ENCODE data around the gene CRLF1. TPM values are rescaled to one million over a fixed set of nuclear protein-coding genes. Genes with fewer than 3 reads are reported as not detected.
A peak's percentile ranks its signal among the peaks of the same experiment; 100 is the strongest.

CRLF1 gene
- total and polyA plus RNA-seq, 12 donors, result 0.44 to 111 (median 21.3) TPM

GRCh38 chr19:18599485-18599884 is 7.1 kb downstream of the CRLF1 start:
- intact Hi-C loops (cut with DNase I), result loop anchor here in 1 of 2 donors (10.0 kb wide), 2 partner anchors 145 to 245 kb away; no protein-coding TSS in a partner anchor
- WGBS, 4 donors, result 83 to 88% (median 85%) methylated on average over 3 to 20 of the region's 20 CpGs
- no peak for TF ChIP-seq POLR2A (IDR thresholded peaks at IDR 0.05)
- TF ChIP-seq CTCF (IDR thresholded peaks at IDR 0.05), result no peak
- DNase-seq, result no peak
- Histone ChIP-seq H3K4me1 (replicated peaks in 1 of 2) (peaks cover 0 to 13% of the 10 kb centered on the region in 2 donors), H3K27me3 (peaks cover 13% of the 10 kb centered on the region), H3K9me3 (replicated peaks in 1 of 3) (no peaks in the 10 kb centered on the region), H3K4me3 (no peak overlapping the region), H3K27ac (no peak overlapping the region), H3K36me3 (replicated peaks in 1 of 2) (no peaks in the 10 kb centered on the region)

- TF ChIP-seq CTCF (IDR thresholded peaks at IDR 0.05) (no peak), POLR2A (IDR thresholded peaks at IDR 0.05) (no peak)
- H3K36me3 ChIP-seq (replicated peaks in 1 of 2), result no peaks in the 10 kb centered on the region
- H3K9me3 ChIP-seq (replicated peaks in 1 of 3), result no peaks in the 10 kb centered on the region
- DNase-seq, result no peak
- H3K4me1 ChIP-seq (replicated peaks in 1 of 2), result peaks cover 0 to 23% of the 10 kb centered on the region in 2 donors
- no peak overlapping the region for H3K27ac ChIP-seq
- H3K4me3 ChIP-seq, result no peak overlapping the region
- intact Hi-C loops (cut with DNase I), result loop anchor here in 1 of 2 donors (10.0 kb wide), 2 partner anchors 143 to 247 kb away; no protein-coding TSS in a partner anchor
- no peaks in the 10 kb centered on the region for H3K27me3 ChIP-seq
- WGBS, 4 donors, result 41 to 78% (median 48%) methylated on average over 8 to 25 of the region's 25 CpGs
Observed at GRCh38 chr19:18597809-18598660, 8.6 kb downstream of the CRLF1 start.

GRCh38 chr19:18596752-18597157 is 9.8 kb downstream of the CRLF1 start:
- Histone ChIP-seq H3K4me1 (replicated peaks in 1 of 2) (peaks cover 0 to 23% of the 10 kb centered on the region in 2 donors), H3K27ac (peak overlapping the region in 1 of 5 donors; percentile 29), H3K36me3 (replicated peaks in 1 of 2) (no peaks in the 10 kb centered on the region), H3K4me3 (peak overlapping the region in 1 of 4 donors; percentile 26), H3K27me3 (no peaks in the 10 kb centered on the region), H3K9me3 (replicated peaks in 1 of 3) (no peaks in the 10 kb centered on the region)
- DNase-seq, result peak; percentile 81 to 91 (median 87)
- 5 to 15% (median 6%) methylated on average over 16 to 21 of the region's 21 CpGs; no CpG with 5 or more reads in 1 of the 4 donors for WGBS, 4 donors
- TF ChIP-seq POLR2A (IDR thresholded peaks at IDR 0.05) (no peak), CTCF (IDR thresholded peaks at IDR 0.05) (no peak)
- intact Hi-C loops (cut with DNase I), result loop anchor here in 1 of 2 donors (10.0 kb wide), 2 partner anchors 142 to 248 kb away; no protein-coding TSS in a partner anchor

GRCh38 chr19:18595475-18595874 is 11.1 kb downstream of the CRLF1 start:
- WGBS, 4 donors, result 61 to 89% (median 78%) methylated on average over 5 to 6 of the region's 6 CpGs
- intact Hi-C loops (cut with DNase I), result loop anchor here in 1 of 2 donors (10.0 kb wide), 2 partner anchors 141 to 249 kb away; no protein-coding TSS in a partner anchor
- Histone ChIP-seq H3K36me3 (replicated peaks in 1 of 2) (peaks cover 0 to 4% of the 10 kb centered on the region in 2 donors), H3K4me1 (replicated peaks in 1 of 2) (peaks cover 0 to 23% of the 10 kb centered on the region in 2 donors), H3K4me3 (no peak overlapping the region), H3K27ac (no peak overlapping the region), H3K27me3 (no peaks in the 10 kb centered on the region), H3K9me3 (replicated peaks in 1 of 3) (no peaks in the 10 kb centered on the region)
- TF ChIP-seq POLR2A (IDR thresholded peaks at IDR 0.05), result no peak
- no peak for TF ChIP-seq CTCF (IDR thresholded peaks at IDR 0.05)
- no peak for DNase-seq

All from adrenal gland (tissue), 12 donors.